Heart left ventricle (tissue), 13 donors: ENCODE data around the gene TUBB2B.

Experiments
- POLR2A ChIP-seq, 2 donors: fragments of 450-650 bp; IDR thresholded peaks; one replicate each; pipeline ENCODE4 v1.6.1; 2017; ENCODE audit warnings: antibody characterized with exemption in 2 of 2, mild to moderate bottlenecking in 2 of 2, moderate library complexity in 2 of 2
- TF ChIP-seq, protein P1 (sequence below), 12 donors: fragments of 200-600 bp; sonication (generic) in 4 of 12; IDR thresholded peaks; one replicate each; pipeline versions ENCODE4 v1.5.0 to v1.8.0; 2018 to 2022; ENCODE audit warnings: antibody characterized with exemption in 12 of 12, mild to moderate bottlenecking in 5 of 12
- donor health status: ischemic (EF 13 %, LVEDD 7.1; RV severe dilation, severe dysfunction).
- donor health status: DM: no; HTN: yes; CAD: no.
- donor health status: DM: no; HTN: no; CAD: no.
- donor health status: ischemic (EF 25% LVEDD 6.9; RV normal size, moderate dysfunction).
- donor health status: ischemic (EF 25% LVEDD 5.7; RV mildly dilated, moderate dysfunction).
- donor health status: ischemic (EF 35%, LVEDD 5.7; RV mildly dilated, moderate dysfunction).
- donor health status: nonischemic (EF 11% LVEDD 7.7; RV severe dilation, severe dysfunction).
- donor health status: DM: yes; HTN: yes; CAD: no.
- donor health status: PGD.
- donor health status: ischemic (EF 29% LVEDD 5.4; RV normal size, mild dysfunction).
- donor health status: nonischemic (EF 23%, LVEDD 6.1; RV moderate dilation, normal function).

DNA sequence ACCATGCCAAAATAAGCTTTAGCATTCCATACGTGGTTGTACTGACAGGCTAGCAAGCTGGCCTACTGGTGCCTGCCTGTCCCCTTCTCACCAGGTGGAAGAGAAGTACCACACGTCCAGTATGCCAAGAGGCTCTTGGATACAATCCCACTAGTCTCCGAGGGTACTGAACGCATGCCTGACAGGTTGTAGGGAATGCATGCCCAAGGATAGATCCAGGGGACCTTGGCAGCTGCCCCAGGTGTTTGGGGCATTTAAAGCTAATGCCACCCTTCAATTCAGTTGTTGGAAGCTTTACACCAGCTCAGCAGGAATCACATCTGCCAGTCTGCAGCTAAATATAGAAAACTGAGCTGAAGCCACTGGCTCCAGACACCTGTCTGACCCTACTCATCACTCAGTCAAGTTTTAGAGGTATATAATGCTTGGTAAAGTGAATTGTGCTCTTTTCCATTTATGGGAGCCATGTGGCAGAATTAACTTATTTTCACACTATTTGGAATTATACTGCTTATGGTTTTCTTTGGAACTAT lies 4.9 kb downstream of the TUBB2B start:
- TF ChIP-seq, protein P1, sequence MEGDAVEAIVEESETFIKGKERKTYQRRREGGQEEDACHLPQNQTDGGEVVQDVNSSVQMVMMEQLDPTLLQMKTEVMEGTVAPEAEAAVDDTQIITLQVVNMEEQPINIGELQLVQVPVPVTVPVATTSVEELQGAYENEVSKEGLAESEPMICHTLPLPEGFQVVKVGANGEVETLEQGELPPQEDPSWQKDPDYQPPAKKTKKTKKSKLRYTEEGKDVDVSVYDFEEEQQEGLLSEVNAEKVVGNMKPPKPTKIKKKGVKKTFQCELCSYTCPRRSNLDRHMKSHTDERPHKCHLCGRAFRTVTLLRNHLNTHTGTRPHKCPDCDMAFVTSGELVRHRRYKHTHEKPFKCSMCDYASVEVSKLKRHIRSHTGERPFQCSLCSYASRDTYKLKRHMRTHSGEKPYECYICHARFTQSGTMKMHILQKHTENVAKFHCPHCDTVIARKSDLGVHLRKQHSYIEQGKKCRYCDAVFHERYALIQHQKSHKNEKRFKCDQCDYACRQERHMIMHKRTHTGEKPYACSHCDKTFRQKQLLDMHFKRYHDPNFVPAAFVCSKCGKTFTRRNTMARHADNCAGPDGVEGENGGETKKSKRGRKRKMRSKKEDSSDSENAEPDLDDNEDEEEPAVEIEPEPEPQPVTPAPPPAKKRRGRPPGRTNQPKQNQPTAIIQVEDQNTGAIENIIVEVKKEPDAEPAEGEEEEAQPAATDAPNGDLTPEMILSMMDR (IDR thresholded peaks at IDR 0.05) = no peak
- TF ChIP-seq POLR2A (IDR thresholded peaks at IDR 0.05) = no peak
